ENCODE measurements around the gene CRABP1. TPM values are rescaled to one million over a fixed set of nuclear protein-coding genes. Genes with fewer than 3 reads are reported as not detected.

Gene CRABP1
- total RNA-seq, 1 donor from 2014 or later = not detected

GRCh38 chr15:78301828-78302227 is 38.3 kb upstream of the CRABP1 start:
- H3K4me3 ChIP-seq (ENCODE audit: low read depth, low read length) = no peak overlapping the region
- no peak for TF ChIP-seq CTCF (conservative IDR thresholded peaks at IDR 0.05; ENCODE audit: low read depth, low read length)
- no peak for DNase-seq (ENCODE audit: low read depth)

DNA sequence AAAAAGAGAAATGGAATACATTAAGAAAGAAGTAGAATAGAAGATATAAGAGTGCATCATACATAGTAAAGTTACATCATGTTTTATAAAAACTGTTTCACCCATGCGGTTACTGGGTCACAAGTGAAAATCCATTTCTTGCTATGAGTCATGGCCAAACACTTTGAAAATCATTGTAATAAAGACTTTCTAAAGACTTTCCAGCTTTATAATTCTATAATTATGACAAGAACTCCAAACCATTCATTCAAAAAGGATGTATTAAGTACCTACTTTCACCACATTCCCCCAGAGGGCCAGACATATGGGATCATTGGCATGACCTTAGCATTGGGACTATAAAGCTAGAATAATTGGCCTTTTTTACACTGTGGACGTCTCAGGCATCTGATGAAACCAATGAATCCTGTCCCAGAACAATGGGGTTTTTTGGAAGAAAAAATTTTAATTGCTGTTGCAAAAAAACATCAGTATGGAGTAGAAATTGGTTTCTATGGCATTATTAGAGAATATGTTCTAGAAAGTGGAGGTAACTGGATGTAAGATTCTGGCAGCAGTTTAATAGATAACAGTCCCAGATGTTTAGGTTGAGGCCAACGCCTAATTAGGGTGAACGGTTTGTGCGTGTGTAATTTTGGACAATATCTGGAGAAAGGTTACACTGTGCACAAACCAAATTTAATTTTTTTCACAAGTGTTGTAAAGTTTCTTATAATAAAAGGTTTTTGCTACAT is 37.4 kb upstream of the CRABP1 start:
- no peak for TF ChIP-seq CTCF (conservative IDR thresholded peaks at IDR 0.05; ENCODE audit: low read depth, low read length)
- DNase-seq (ENCODE audit: low read depth) = no peak
- no peak overlapping the region for H3K4me3 ChIP-seq (ENCODE audit: low read depth, low read length)

GRCh38 chr15:78304216-78305066 is 35.7 kb upstream of the CRABP1 start:
- no peak for TF ChIP-seq CTCF (conservative IDR thresholded peaks at IDR 0.05; ENCODE audit: low read depth, low read length)
- DNase-seq (ENCODE audit: low read depth) = no peak
- no peak overlapping the region for H3K4me3 ChIP-seq (ENCODE audit: low read depth, low read length)

- DNase-seq (ENCODE audit: low read depth) = no peak
These were observed 33.9 kb upstream of the CRABP1 start for GRCh38 chr15:78306176-78306774.

DNA sequence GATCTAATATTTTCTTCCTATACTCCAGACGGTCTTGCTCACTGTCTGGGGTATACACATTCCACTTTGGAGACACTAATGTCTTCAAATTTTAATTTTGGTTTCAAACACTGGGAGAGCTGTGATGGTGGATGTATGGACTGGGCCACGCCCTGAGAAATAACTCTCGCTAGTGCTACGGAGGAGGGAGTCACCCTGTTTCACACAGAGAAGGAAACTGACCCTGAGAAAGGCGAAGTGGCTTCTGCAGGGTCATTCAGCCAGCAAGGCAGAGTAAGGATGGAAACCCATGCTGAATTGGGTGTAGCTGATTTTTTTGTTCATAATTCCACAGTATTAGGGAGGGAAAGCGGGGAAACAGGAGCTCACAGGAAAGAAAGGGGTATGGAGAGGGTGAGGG is 32.2 kb upstream of the CRABP1 start:
- H3K4me3 ChIP-seq (ENCODE audit: low read depth, low read length) = no peak overlapping the region
- no peak for TF ChIP-seq CTCF (conservative IDR thresholded peaks at IDR 0.05; ENCODE audit: low read depth, low read length)
- no peak for DNase-seq (ENCODE audit: low read depth)

More at GRCh38 chr15:78306176-78306774, 33.9 kb upstream of the CRABP1 start:
- H3K4me3 ChIP-seq (ENCODE audit: low read depth, low read length) = no peak overlapping the region
- TF ChIP-seq CTCF (conservative IDR thresholded peaks at IDR 0.05; ENCODE audit: low read depth, low read length) = no peak

- peak; percentile 98 for TF ChIP-seq CTCF (conservative IDR thresholded peaks at IDR 0.05; ENCODE audit: low read depth, low read length)
- DNase-seq (ENCODE audit: low read depth) = no peak
- H3K4me3 ChIP-seq (ENCODE audit: low read depth, low read length) = no peak overlapping the region
These were observed 31.6 kb upstream of the CRABP1 start for GRCh38 chr15:78308422-78309032.

All from epithelial cell of proximal tubule (primary cell).